GM12878 (cell line): Measurements from ENCODE around the gene RNU6-1. TPM values are rescaled to one million over a fixed set of nuclear protein-coding genes. Genes with fewer than 3 reads are reported as not detected.

ENCODE experiments used
- ATAC-seq: fragments of 200-7000 bp; cut with Tn5 transposase; 3 replicates; pipeline ENCODE4 v1.9.1; 2020; ENCODE audit warnings: mild to moderate bottlenecking, moderate library complexity
- BruUV-seq: library from RNA; stranded (reverse); fragments of 400-500 nt; replicated peaks from 2 replicates; lab custom pipeline; 2021; lab: Mats Ljungman, UMichigan
- CTCF ChIA-PET: fragments of 300-600 bp; sonication (Branson Sonifier 250); formaldehyde crosslinking; extraction: SDS; loops from one replicate; lab custom pipeline; 2021; ENCODE audit warnings: inconsistent platforms; lab: Yijun Ruan, JAX
- POLR2A ChIA-PET: fragments of 350-600 bp; formaldehyde crosslinking; extraction: SDS; loops from one replicate; lab custom pipeline; 2021; ENCODE audit warnings: inconsistent platforms; lab: Charles Lee
- RAD21 ChIA-PET: fragments of 300-600 bp; sonication (Branson Sonifier 250); formaldehyde crosslinking; loops from one replicate; lab custom pipeline; 2023; ENCODE audit warnings: antibody characterized with exemption; ENCODE audit not compliant: unreplicated experiment; lab: Charles Lee
- SMC1A ChIA-PET: fragments of 300-600 bp; sonication (Branson Sonifier 250); formaldehyde crosslinking; loops from one replicate; lab custom pipeline; 2023; ENCODE audit not compliant: unreplicated experiment, uncharacterized antibody; lab: Charles Lee
- DNase-seq: peaks from one replicate; pipeline ENCODE4 v3.0.0-alpha.2; 2011; ENCODE audit warnings: low read depth, low spot score
- FAIRE-seq: peaks from 3 replicates; lab custom pipeline; 2011; peaks lifted over from hg19 to GRCh38; lab: Jason Lieb, UNC
- H2AFZ ChIP-seq: 2 replicates; pipeline ENCODE4 v1.6.0; 2011; ENCODE audit warnings: low read depth, low read length, control low read depth; ENCODE audit not compliant: control insufficient read depth
- H3K27ac ChIP-seq: 2 replicates; pipeline ENCODE4 v1.5.1; 2011; ENCODE audit warnings: control low read depth; ENCODE audit not compliant: control insufficient read depth, insufficient read depth
- H3K27me3 ChIP-seq, 2 experiments: replicated peaks in 1 of 2; 2 replicates each; pipeline versions ENCODE4 v1.6.0 to v1.6.1; 2011; ENCODE audit warnings: low read length in 1 of 2; ENCODE audit not compliant: control insufficient read depth in 2 of 2, insufficient read depth in 2 of 2
- H3K36me3 ChIP-seq, 2 experiments: 2 replicates each; pipeline ENCODE4 v1.5.1; 2011; ENCODE audit warnings: low read length in 1 of 2; ENCODE audit not compliant: control insufficient read depth in 2 of 2, insufficient read depth in 2 of 2
- H3K4me1 ChIP-seq: 2 replicates; pipeline ENCODE4 v1.6.1; 2011; ENCODE audit warnings: mild to moderate bottlenecking, low read length, moderate library complexity, mixed read lengths; ENCODE audit not compliant: control insufficient read depth, insufficient read depth
- H3K4me2 ChIP-seq: 2 replicates; pipeline ENCODE4 v1.6.0; 2011; ENCODE audit warnings: control low read depth; ENCODE audit not compliant: control insufficient read depth, insufficient read depth
- H3K4me3 ChIP-seq: fragments of 200-600 bp; sonication (generic); 2 replicates; pipeline ENCODE4 v1.5.1; 2016
- H3K79me2 ChIP-seq: 2 replicates; pipeline ENCODE4 v1.6.0; 2011; ENCODE audit warnings: low read length; ENCODE audit not compliant: control insufficient read depth, insufficient read depth
- H3K9ac ChIP-seq: 2 replicates; pipeline ENCODE4 v1.8.0; 2011; ENCODE audit warnings: low read length, control low read depth, mixed read lengths; ENCODE audit not compliant: control insufficient read depth, insufficient read depth
- H3K9me3 ChIP-seq: replicated peaks from 3 replicates; pipeline ENCODE4 v1.5.1; 2011; ENCODE audit warnings: mild to moderate bottlenecking, low read length; ENCODE audit not compliant: control insufficient read depth, insufficient read depth
- H4K20me1 ChIP-seq: 2 replicates; pipeline ENCODE4 v1.6.0; 2011; ENCODE audit not compliant: control insufficient read depth, insufficient read depth
- BACH1 ChIP-seq: fragments of 450-650 bp; IDR thresholded peaks from 2 replicates; pipeline ENCODE4 v1.6.1; 2017; ENCODE audit warnings: mild to moderate bottlenecking, borderline replicate concordance
- CHD2 ChIP-seq: IDR thresholded peaks from 2 replicates; pipeline ENCODE4 v1.6.1; 2011; ENCODE audit warnings: low read depth, low read length, improper control_type of control experiment, borderline replicate concordance
- EGR1 ChIP-seq, 2 experiments: IDR thresholded peaks; 1 replicate in 1 of 2; 2 replicates in 1 of 2; pipeline ENCODE4 v1.6.1; 2011 to 2012; ENCODE audit warnings: low read depth in 2 of 2, low read length in 2 of 2, borderline replicate concordance in 1 of 2, mild to moderate bottlenecking in 1 of 2, moderate library complexity in 1 of 2
- IKZF1 ChIP-seq: fragments of 450-650 bp; conservative IDR thresholded peaks from 2 replicates; pipeline ENCODE4 v1.6.1; 2017; ENCODE audit warnings: antibody characterized with exemption, mild to moderate bottlenecking
- RELA ChIP-seq: fragments of 450-650 bp; IDR thresholded peaks from 2 replicates; pipeline ENCODE4 v1.8.0; 2014; ENCODE audit warnings: borderline replicate concordance; ENCODE audit not compliant: partially characterized antibody
- TARDBP ChIP-seq: IDR thresholded peaks from 2 replicates; pipeline ENCODE4 v1.6.1; 2016; ENCODE audit warnings: borderline replicate concordance
- TCF3 ChIP-seq: IDR thresholded peaks from 2 replicates; pipeline ENCODE4 v1.6.1; 2012; ENCODE audit warnings: low read depth, mild to moderate bottlenecking, low read length, borderline replicate concordance; ENCODE audit not compliant: insufficient read depth
- WGBS: methylation state at CpG from one replicate; pipeline ENCODE4 v1.1.6; 2016; ENCODE audit warnings: low lambda C conversion rate; ENCODE audit not compliant: insufficient replicate concordance, insufficient coverage; ENCODE audit errors: missing lambda C conversion rate; 5-methylcytosine and 5-hydroxymethylcytosine counted together
- in situ Hi-C: fragments of 300-500 bp; cut with MboI; formaldehyde crosslinking; loops from 9 replicates; pipeline ENCODE4 v1.14.3; 2018; ENCODE audit warnings: mixed read lengths
- intact Hi-C: fragments of 100-400 bp; cut with micrococcal nuclease; formaldehyde crosslinking; loops from one replicate; pipeline ENCODE4 v1.14.2; 2022; ENCODE audit not compliant: unreplicated experiment
- polyA plus RNA-seq, 11 experiments: library from polyadenylated mRNA; depleted of rRNA in 4 of 11; unstranded in 6 of 11; stranded (reverse) in 5 of 11; fragments of >200 nt; fragmentation: Nextera tagmentation in 4 of 11; fragmentation: Illumina TruSeq in 1 of 11; extraction: Ambion mirVana in 4 of 11; extraction: Trizol in 1 of 11; gene quantifications; 1 replicate in 1 of 11; 2 replicates in 10 of 11; pipeline versions ENCODE4 v1.2.1 to v1.2.3, GENCODE V29; 2011 to 2016; ENCODE audit warnings: inconsistent platforms in 2 of 11, missing spikeins in 2 of 11, low read depth in 1 of 11
- total RNA-seq, 4 experiments: library from RNA; depleted of rRNA in 3 of 4; stranded (reverse); fragments of >200 nt in 3 of 4; fragmentation: Illumina TruSeq in 1 of 4; extraction: Trizol in 1 of 4; gene quantifications; 2 replicates each; pipeline versions ENCODE4 v1.2.1 to v1.2.3, GENCODE V29; 2013 to 2021
- TF ChIP-seq, protein P1 (sequence below): fragments of 150-350 bp; IDR thresholded peaks from 2 replicates; pipeline ENCODE4 v1.6.1; 2014; ENCODE audit warnings: mild to moderate bottlenecking, low read depth, low read length
- TF ChIP-seq, protein P2 (sequence below): fragments of 150-350 bp; IDR thresholded peaks from 2 replicates; pipeline ENCODE4 v1.6.1; 2016; ENCODE audit warnings: low read depth, low read length

Gene RNU6-1
- total and polyA plus RNA-seq, 10 of the 15 experiments (the other 5 are each of a cell fraction or from before 2014, with no cell fraction given), result not detected

DNA sequence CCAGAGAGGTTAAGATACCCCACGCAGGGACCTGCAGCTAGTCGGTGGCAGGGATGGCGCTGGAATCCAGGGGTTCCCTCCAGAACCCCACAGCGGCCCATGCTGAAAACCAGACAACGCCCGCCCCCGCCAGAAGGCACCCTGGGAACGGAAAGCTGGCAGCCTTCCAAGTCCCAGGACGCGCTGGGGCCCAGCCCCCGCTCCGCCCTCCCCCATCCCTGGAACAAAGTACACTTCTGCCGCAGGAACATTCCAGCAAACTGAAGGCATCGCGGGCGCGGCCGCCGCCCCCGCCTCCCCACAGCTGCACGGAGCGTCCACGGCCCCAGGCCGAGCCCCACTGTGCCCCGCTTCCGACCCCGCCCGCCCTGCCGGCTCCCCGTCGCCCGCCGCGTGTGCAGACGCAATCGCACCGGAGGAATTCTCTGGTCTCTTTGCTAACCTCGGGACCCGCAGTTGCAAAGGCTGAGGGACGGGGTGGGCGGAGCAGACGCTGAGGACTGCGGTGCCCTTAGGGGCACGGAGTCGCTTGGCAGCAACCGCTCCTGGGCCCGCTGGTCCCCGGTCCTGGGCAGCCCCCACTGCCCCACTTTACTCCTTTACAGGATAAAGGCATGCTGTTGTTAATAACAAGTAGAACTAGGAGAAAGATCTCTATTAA lies 44.8 kb upstream of the RNU6-1 start:
- H3K27me3 ChIP-seq, result no peaks in the 10 kb centered on the region
- H3K4me1 ChIP-seq, result peaks cover 9% of the 10 kb centered on the region
- no peak overlapping the region for H3K27ac ChIP-seq
- peak overlapping the region; percentile 94 for H2AFZ ChIP-seq
- no TSS peak for BruUV-seq
- peak; percentile 88 for ATAC-seq
- in situ Hi-C loops (no loop called here), intact Hi-C loops (no loop called here)
- ChIA-PET CTCF (interaction anchor here (1.3 to 3.2 kb wide), 2 partner anchors 21 to 77 kb away, joined by 4 to 9 read pairs; no protein-coding TSS in a partner anchor), POLR2A (no interaction called here), RAD21 (interaction anchor here (1.2 to 1.4 kb wide), 2 partner anchors 29 to 53 kb away, joined by 3 to 5 read pairs; no protein-coding TSS in a partner anchor), SMC1A (interaction anchor here (1.1 to 2.3 kb wide), 3 partner anchors 53 to 149 kb away, joined by 3 to 5 read pairs (median 3); no protein-coding TSS in a partner anchor)
- no peak for DNase-seq
- H3K36me3 ChIP-seq, result no peaks in the 10 kb centered on the region
- no peak for FAIRE-seq
- H3K4me2 ChIP-seq, result peak overlapping the region; percentile 88
- H3K9ac ChIP-seq, result peak overlapping the region; percentile 50
- H3K79me2 ChIP-seq, result no peaks in the 10 kb centered on the region
- no peaks in the 10 kb centered on the region; the same call in 2 of the 3 replicates for H3K9me3 ChIP-seq
- H3K4me3 ChIP-seq, result peak overlapping the region; percentile 63; the same call in 1 of the 2 replicates
- WGBS, result 11% methylated on average over 35 of the region's 48 CpGs
- TF ChIP-seq EGR1 (IDR thresholded peaks at IDR 0.05; ENCODE audit: borderline replicate concordance in 1 of 2, low read depth in 2 of 2, low read length in 2 of 2) (peak in 1 of 2 experiments; percentile 66; a peak in 1 of 3 replicates), IKZF1 (peak; percentile 63), RELA (no peak), TCF3 (0 out of 2 replicates have a peak, but pooled peaks have one; percentile 10), TARDBP (0 out of 2 replicates have a peak, but pooled peaks have one; percentile 19), BACH1 (0 out of 2 replicates have a peak, but pooled peaks have one; percentile 21), CHD2 (peak; percentile 58; the same call in 1 of the 2 replicates)
- TF ChIP-seq, protein P1, sequence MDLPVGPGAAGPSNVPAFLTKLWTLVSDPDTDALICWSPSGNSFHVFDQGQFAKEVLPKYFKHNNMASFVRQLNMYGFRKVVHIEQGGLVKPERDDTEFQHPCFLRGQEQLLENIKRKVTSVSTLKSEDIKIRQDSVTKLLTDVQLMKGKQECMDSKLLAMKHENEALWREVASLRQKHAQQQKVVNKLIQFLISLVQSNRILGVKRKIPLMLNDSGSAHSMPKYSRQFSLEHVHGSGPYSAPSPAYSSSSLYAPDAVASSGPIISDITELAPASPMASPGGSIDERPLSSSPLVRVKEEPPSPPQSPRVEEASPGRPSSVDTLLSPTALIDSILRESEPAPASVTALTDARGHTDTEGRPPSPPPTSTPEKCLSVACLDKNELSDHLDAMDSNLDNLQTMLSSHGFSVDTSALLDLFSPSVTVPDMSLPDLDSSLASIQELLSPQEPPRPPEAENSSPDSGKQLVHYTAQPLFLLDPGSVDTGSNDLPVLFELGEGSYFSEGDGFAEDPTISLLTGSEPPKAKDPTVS, result peak; percentile 57; the same call in 1 of the 2 replicates
- TF ChIP-seq, protein P2, sequence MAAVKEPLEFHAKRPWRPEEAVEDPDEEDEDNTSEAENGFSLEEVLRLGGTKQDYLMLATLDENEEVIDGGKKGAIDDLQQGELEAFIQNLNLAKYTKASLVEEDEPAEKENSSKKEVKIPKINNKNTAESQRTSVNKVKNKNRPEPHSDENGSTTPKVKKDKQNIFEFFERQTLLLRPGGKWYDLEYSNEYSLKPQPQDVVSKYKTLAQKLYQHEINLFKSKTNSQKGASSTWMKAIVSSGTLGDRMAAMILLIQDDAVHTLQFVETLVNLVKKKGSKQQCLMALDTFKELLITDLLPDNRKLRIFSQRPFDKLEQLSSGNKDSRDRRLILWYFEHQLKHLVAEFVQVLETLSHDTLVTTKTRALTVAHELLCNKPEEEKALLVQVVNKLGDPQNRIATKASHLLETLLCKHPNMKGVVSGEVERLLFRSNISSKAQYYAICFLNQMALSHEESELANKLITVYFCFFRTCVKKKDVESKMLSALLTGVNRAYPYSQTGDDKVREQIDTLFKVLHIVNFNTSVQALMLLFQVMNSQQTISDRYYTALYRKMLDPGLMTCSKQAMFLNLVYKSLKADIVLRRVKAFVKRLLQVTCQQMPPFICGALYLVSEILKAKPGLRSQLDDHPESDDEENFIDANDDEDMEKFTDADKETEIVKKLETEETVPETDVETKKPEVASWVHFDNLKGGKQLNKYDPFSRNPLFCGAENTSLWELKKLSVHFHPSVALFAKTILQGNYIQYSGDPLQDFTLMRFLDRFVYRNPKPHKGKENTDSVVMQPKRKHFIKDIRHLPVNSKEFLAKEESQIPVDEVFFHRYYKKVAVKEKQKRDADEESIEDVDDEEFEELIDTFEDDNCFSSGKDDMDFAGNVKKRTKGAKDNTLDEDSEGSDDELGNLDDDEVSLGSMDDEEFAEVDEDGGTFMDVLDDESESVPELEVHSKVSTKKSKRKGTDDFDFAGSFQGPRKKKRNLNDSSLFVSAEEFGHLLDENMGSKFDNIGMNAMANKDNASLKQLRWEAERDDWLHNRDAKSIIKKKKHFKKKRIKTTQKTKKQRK, result no peak
- H4K20me1 ChIP-seq, result no peaks in the 10 kb centered on the region
